ENCODE measurements around the gene DNAJC2. TPM values are rescaled to one million over a fixed set of nuclear protein-coding genes. Genes with fewer than 3 reads are reported as not detected.

The DNAJC2 gene
- total RNA-seq, 2 donors from 2014 or later: 14.3 to 24.1 TPM

DNA sequence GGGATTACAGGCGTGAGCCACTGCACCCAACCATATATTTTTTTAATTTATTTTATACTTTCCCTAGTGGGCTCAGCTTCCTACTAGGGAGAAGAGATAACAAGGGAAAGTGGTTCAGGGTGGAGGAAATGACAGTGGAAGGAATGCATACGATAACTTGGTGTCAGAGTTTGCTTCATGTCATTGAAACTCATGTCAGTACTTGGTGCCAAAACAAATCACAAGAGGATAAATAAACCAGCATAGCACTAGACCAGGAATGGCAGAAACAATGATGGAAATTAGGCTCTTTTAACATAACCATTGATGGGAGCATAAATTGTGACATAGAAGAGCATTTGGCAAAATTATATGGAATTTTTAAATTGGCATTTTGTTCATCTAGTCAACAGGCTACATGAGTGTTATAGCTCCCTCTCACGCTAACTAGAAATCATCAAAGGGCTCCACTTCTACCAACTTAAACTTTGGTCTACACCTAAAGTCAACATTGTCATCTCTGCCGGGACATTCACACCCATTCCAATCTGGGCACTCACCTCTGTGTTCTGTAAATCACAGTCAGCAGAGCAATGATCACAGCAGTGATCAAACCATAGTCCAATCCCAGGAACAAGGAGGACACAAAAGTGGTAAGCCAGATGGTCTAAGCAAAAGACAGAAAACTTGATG is 44.0 kb upstream of the DNAJC2 start:
- Histone ChIP-seq H3K9me3 (no peaks in the 10 kb centered on the region), H3K27me3 (no peaks in the 10 kb centered on the region), H3K4me1 (no peaks in the 10 kb centered on the region), H3K4me3 (no peak overlapping the region), H3K27ac (no peak overlapping the region), H3K36me3 (replicated peaks in 1 of 2; ENCODE audit: insufficient read depth in 1 of 2, low read depth in 2 of 2) (no peaks in the 10 kb centered on the region)
- DNase-seq: no peak
- ATAC-seq: no peak
- TF ChIP-seq CTCF (IDR thresholded peaks at IDR 0.05): no peak
- no peak for TF ChIP-seq POLR2A (IDR thresholded peaks at IDR 0.05)
- WGBS, 2 donors: 75 to 77% methylated on average over 4 of the region's 4 CpGs
- intact Hi-C loops (cut with DNase I): no loop called here

DNA sequence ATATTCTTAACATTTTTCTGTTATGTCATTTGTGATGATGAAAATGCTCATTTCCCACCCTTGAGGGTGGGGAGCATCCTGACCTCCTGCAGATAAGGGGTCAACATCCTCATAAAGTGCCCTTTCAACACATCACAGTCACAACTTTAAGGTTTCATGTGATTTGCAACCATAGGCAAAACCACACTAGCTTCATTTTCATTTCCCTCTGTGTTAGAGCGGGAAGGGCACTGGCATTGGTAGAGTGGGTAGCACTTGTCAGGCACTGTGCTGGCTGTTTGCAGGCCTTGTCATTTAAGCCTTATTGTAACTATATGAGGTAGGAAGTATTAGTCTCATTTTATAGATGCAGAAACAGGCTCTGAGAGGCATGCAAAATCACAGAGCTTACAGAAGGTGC is 42.7 kb upstream of the DNAJC2 start:
- WGBS, 2 donors: 70 to 88% methylated on average over 1 of the region's 1 CpG
- no peaks in the 10 kb centered on the region for H3K4me1 ChIP-seq
- no peak for TF ChIP-seq POLR2A (IDR thresholded peaks at IDR 0.05)
- no peak for TF ChIP-seq CTCF (IDR thresholded peaks at IDR 0.05)
- H3K27me3 ChIP-seq: no peaks in the 10 kb centered on the region
- H3K4me3 ChIP-seq: no peak overlapping the region
- intact Hi-C loops (cut with DNase I): no loop called here
- H3K36me3 ChIP-seq (replicated peaks in 1 of 2; ENCODE audit: insufficient read depth in 1 of 2, low read depth in 2 of 2): no peaks in the 10 kb centered on the region
- H3K27ac ChIP-seq: no peak overlapping the region
- DNase-seq (no peak), ATAC-seq (no peak)
- H3K9me3 ChIP-seq: no peaks in the 10 kb centered on the region

GRCh38 chr7:103382032-103382402 is 37.5 kb upstream of the DNAJC2 start:
- no peaks in the 10 kb centered on the region for H3K27me3 ChIP-seq
- TF ChIP-seq POLR2A (IDR thresholded peaks at IDR 0.05): no peak
- TF ChIP-seq CTCF (IDR thresholded peaks at IDR 0.05): no peak
- H3K4me1 ChIP-seq: no peaks in the 10 kb centered on the region
- DNase-seq (no peak), ATAC-seq (no peak)
- no peak overlapping the region for H3K4me3 ChIP-seq
- no peaks in the 10 kb centered on the region for H3K36me3 ChIP-seq (replicated peaks in 1 of 2; ENCODE audit: insufficient read depth in 1 of 2, low read depth in 2 of 2)
- H3K27ac ChIP-seq: no peak overlapping the region
- 82 to 90% methylated on average over 5 of the region's 5 CpGs for WGBS, 2 donors
- intact Hi-C loops (cut with DNase I): no loop called here
- no peaks in the 10 kb centered on the region for H3K9me3 ChIP-seq

DNA sequence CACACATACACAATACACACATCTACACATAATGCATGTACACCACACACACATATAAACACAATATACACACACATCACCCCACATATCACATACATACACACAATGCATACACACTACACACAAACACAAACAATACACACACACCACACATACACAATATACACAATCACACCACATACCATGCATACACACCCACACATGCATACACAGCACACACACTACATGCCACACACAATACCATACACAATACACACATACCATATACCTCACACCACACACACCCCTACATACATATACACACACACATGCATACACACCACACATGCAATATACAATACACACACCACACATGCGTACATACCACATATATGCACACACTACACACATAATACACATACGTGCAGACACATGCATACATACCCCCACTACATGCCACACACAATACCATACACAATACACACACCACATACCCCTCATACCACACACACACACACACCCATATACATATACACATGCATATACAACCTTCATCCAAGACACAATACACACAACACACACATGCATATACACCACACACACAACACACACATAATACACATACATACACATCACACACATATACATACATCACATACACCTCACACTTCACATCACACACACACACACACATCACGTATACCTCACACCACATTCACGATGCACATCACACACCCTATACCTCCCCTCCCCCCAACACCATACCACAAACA is 36.9 kb upstream of the DNAJC2 start:
- H3K36me3 ChIP-seq (replicated peaks in 1 of 2; ENCODE audit: insufficient read depth in 1 of 2, low read depth in 2 of 2): no peaks in the 10 kb centered on the region
- no peak for ATAC-seq
- no peaks in the 10 kb centered on the region for H3K27me3 ChIP-seq
- intact Hi-C loops (cut with DNase I): no loop called here
- no peak for DNase-seq
- H3K9me3 ChIP-seq: no peaks in the 10 kb centered on the region
- WGBS, 2 donors: 77 to 88% methylated on average over 4 of the region's 4 CpGs
- H3K4me3 ChIP-seq: no peak overlapping the region
- TF ChIP-seq CTCF (IDR thresholded peaks at IDR 0.05): no peak
- TF ChIP-seq POLR2A (IDR thresholded peaks at IDR 0.05): no peak
- no peaks in the 10 kb centered on the region for H3K4me1 ChIP-seq
- no peak overlapping the region for H3K27ac ChIP-seq

Measured in body of pancreas (tissue), 4 donors.